ENCODE results near the gene MELK. TPM values are rescaled to one million over a fixed set of nuclear protein-coding genes. Genes with fewer than 3 reads are reported as not detected.
"Not testable (repeated sequence)": the region's sequence is repeated elsewhere in the genome, so short reads cannot be mapped to it uniquely, and the experiment has no call there.

The MELK gene
- total RNA-seq (2012; rRNA removed): 24.1 and 28.8 TPM in 2 replicates

- Histone ChIP-seq H3K36me3 (ENCODE audit: insufficient read depth, low read length) (no peaks in the 10 kb centered on the region), H3K4me2 (ENCODE audit: low read length) (peak within 1 kb of the TSS; percentile 98), H3K27me3 (ENCODE audit: control insufficient read depth, insufficient read depth, low read length) (no peaks in the 10 kb centered on the region), H3K4me1 (ENCODE audit: control insufficient read depth, insufficient read depth, low read length) (peaks cover 32% of the 10 kb centered on the region), H3K9ac (ENCODE audit: low read depth, low read length) (peak within 1 kb of the TSS; percentile 90), H3K4me3 (ENCODE audit: low read length) (peak within 1 kb of the TSS; percentile 94), H3K9me3 (replicated peaks; ENCODE audit: low read length) (no peaks in the 10 kb centered on the region)
Measured at GRCh38 chr9:36572515-36573418, at the start of gene MELK. Gene MELK, plus strand, starts transcription at chr9:36572895. Its CDS starts 8,787 bp downstream, at chr9:36581682.

GRCh38 chr9:36530224-36530623, 42.5 kb upstream of the MELK start:
- Histone ChIP-seq H3K9ac (ENCODE audit: low read depth, low read length) (no peak overlapping the region), H3K36me3 (ENCODE audit: insufficient read depth, low read length) (no peaks in the 10 kb centered on the region), H3K27me3 (ENCODE audit: control insufficient read depth, insufficient read depth, low read length) (peaks cover 18% of the 10 kb centered on the region), H3K4me2 (ENCODE audit: low read length) (no peak overlapping the region), H3K4me1 (ENCODE audit: control insufficient read depth, insufficient read depth, low read length) (no peaks in the 10 kb centered on the region), H3K9me3 (replicated peaks; ENCODE audit: low read length) (no peaks in the 10 kb centered on the region), H3K4me3 (ENCODE audit: low read length) (no peak overlapping the region)

GRCh38 chr9:36532353-36532752, 40.3 kb upstream of the MELK start:
- no peaks in the 10 kb centered on the region for H3K36me3 ChIP-seq (ENCODE audit: insufficient read depth, low read length)
- H3K4me3 ChIP-seq (ENCODE audit: low read length): no peak overlapping the region

GRCh38 chr9:36533726-36534125, 39.0 kb upstream of the MELK start:
- not testable (repeated sequence) for H3K4me1 ChIP-seq (ENCODE audit: control insufficient read depth, insufficient read depth, low read length); H3K36me3 ChIP-seq (ENCODE audit: insufficient read depth, low read length); H3K4me3 ChIP-seq (ENCODE audit: low read length); H3K9me3 ChIP-seq (replicated peaks; ENCODE audit: low read length); H3K9ac ChIP-seq (ENCODE audit: low read depth, low read length); H3K4me2 ChIP-seq (ENCODE audit: low read length)
- H3K27me3 ChIP-seq (ENCODE audit: control insufficient read depth, insufficient read depth, low read length): peaks cover 15% of the 10 kb centered on the region

More at GRCh38 chr9:36532353-36532752, 40.3 kb upstream of the MELK start:
- H3K9ac ChIP-seq (ENCODE audit: low read depth, low read length): no peak overlapping the region
- no peak overlapping the region for H3K4me2 ChIP-seq (ENCODE audit: low read length)
- H3K27me3 ChIP-seq (ENCODE audit: control insufficient read depth, insufficient read depth, low read length): peaks cover 15% of the 10 kb centered on the region
- no peaks in the 10 kb centered on the region for H3K9me3 ChIP-seq (replicated peaks; ENCODE audit: low read length)
- H3K4me1 ChIP-seq (ENCODE audit: control insufficient read depth, insufficient read depth, low read length): no peaks in the 10 kb centered on the region

GRCh38 chr9:36535107-36535506, 37.6 kb upstream of the MELK start:
- no peak overlapping the region for H3K4me2 ChIP-seq (ENCODE audit: low read length)
- no peaks in the 10 kb centered on the region for H3K36me3 ChIP-seq (ENCODE audit: insufficient read depth, low read length)
- no peaks in the 10 kb centered on the region for H3K4me1 ChIP-seq (ENCODE audit: control insufficient read depth, insufficient read depth, low read length)
- H3K27me3 ChIP-seq (ENCODE audit: control insufficient read depth, insufficient read depth, low read length): peaks cover 15% of the 10 kb centered on the region
- no peak overlapping the region for H3K9ac ChIP-seq (ENCODE audit: low read depth, low read length)
- no peaks in the 10 kb centered on the region for H3K9me3 ChIP-seq (replicated peaks; ENCODE audit: low read length)
- H3K4me3 ChIP-seq (ENCODE audit: low read length): no peak overlapping the region

GRCh38 chr9:36537861-36538260, 34.8 kb upstream of the MELK start:
- H3K9me3 ChIP-seq (replicated peaks; ENCODE audit: low read length): no peaks in the 10 kb centered on the region
- H3K4me3 ChIP-seq (ENCODE audit: low read length): no peak overlapping the region
- no peaks in the 10 kb centered on the region for H3K4me1 ChIP-seq (ENCODE audit: control insufficient read depth, insufficient read depth, low read length)
- no peak overlapping the region for H3K4me2 ChIP-seq (ENCODE audit: low read length)
- H3K36me3 ChIP-seq (ENCODE audit: insufficient read depth, low read length): no peaks in the 10 kb centered on the region
- H3K27me3 ChIP-seq (ENCODE audit: control insufficient read depth, insufficient read depth, low read length): no peaks in the 10 kb centered on the region
- H3K9ac ChIP-seq (ENCODE audit: low read depth, low read length): no peak overlapping the region

GRCh38 chr9:36542355-36542754, 30.3 kb upstream of the MELK start:
- Histone ChIP-seq H3K4me1 (ENCODE audit: control insufficient read depth, insufficient read depth, low read length) (no peaks in the 10 kb centered on the region), H3K36me3 (ENCODE audit: insufficient read depth, low read length) (no peaks in the 10 kb centered on the region), H3K4me3 (ENCODE audit: low read length) (no peak overlapping the region), H3K9me3 (replicated peaks; ENCODE audit: low read length) (no peaks in the 10 kb centered on the region), H3K27me3 (ENCODE audit: control insufficient read depth, insufficient read depth, low read length) (no peaks in the 10 kb centered on the region), H3K9ac (ENCODE audit: low read depth, low read length) (no peak overlapping the region), H3K4me2 (ENCODE audit: low read length) (no peak overlapping the region)

- Histone ChIP-seq H3K9me3 (replicated peaks; ENCODE audit: low read length) (no peaks in the 10 kb centered on the region), H3K27me3 (ENCODE audit: control insufficient read depth, insufficient read depth, low read length) (peaks cover 9% of the 10 kb centered on the region), H3K4me3 (ENCODE audit: low read length) (no peak overlapping the region), H3K9ac (ENCODE audit: low read depth, low read length) (no peak overlapping the region), H3K4me1 (ENCODE audit: control insufficient read depth, insufficient read depth, low read length) (no peaks in the 10 kb centered on the region), H3K36me3 (ENCODE audit: insufficient read depth, low read length) (no peaks in the 10 kb centered on the region), H3K4me2 (ENCODE audit: low read length) (no peak overlapping the region)
Measured at GRCh38 chr9:36543916-36544315, 28.8 kb upstream of the MELK start.

- no peaks in the 10 kb centered on the region for H3K36me3 ChIP-seq (ENCODE audit: insufficient read depth, low read length)
- H3K9me3 ChIP-seq (replicated peaks; ENCODE audit: low read length): no peaks in the 10 kb centered on the region
- H3K4me2 ChIP-seq (ENCODE audit: low read length): no peak overlapping the region
- H3K4me1 ChIP-seq (ENCODE audit: control insufficient read depth, insufficient read depth, low read length): peaks cover 8% of the 10 kb centered on the region
- no peak overlapping the region for H3K4me3 ChIP-seq (ENCODE audit: low read length)
- H3K9ac ChIP-seq (ENCODE audit: low read depth, low read length): no peak overlapping the region
- H3K27me3 ChIP-seq (ENCODE audit: control insufficient read depth, insufficient read depth, low read length): peaks cover 9% of the 10 kb centered on the region
Measured at GRCh38 chr9:36547598-36547997, 25.1 kb upstream of the MELK start.

- Histone ChIP-seq H3K4me2 (ENCODE audit: low read length) (no peak overlapping the region), H3K36me3 (ENCODE audit: insufficient read depth, low read length) (no peaks in the 10 kb centered on the region), H3K4me3 (ENCODE audit: low read length) (no peak overlapping the region), H3K9me3 (replicated peaks; ENCODE audit: low read length) (no peaks in the 10 kb centered on the region), H3K27me3 (ENCODE audit: control insufficient read depth, insufficient read depth, low read length) (peaks cover 9% of the 10 kb centered on the region), H3K4me1 (ENCODE audit: control insufficient read depth, insufficient read depth, low read length) (peaks cover 8% of the 10 kb centered on the region), H3K9ac (ENCODE audit: low read depth, low read length) (no peak overlapping the region)
Measured at GRCh38 chr9:36548454-36548853, 24.2 kb upstream of the MELK start.

- H3K4me3 ChIP-seq (ENCODE audit: low read length): no peak overlapping the region
Measured at GRCh38 chr9:36550135-36550534, 22.6 kb upstream of the MELK start.

GRCh38 chr9:36550631-36551098, 22.0 kb upstream of the MELK start:
- not testable (repeated sequence) for H3K9ac ChIP-seq (ENCODE audit: low read depth, low read length); H3K4me3 ChIP-seq (ENCODE audit: low read length); H3K27me3 ChIP-seq (ENCODE audit: control insufficient read depth, insufficient read depth, low read length); H3K36me3 ChIP-seq (ENCODE audit: insufficient read depth, low read length); H3K4me1 ChIP-seq (ENCODE audit: control insufficient read depth, insufficient read depth, low read length); H3K9me3 ChIP-seq (replicated peaks; ENCODE audit: low read length); H3K4me2 ChIP-seq (ENCODE audit: low read length)

More at GRCh38 chr9:36550135-36550534, 22.6 kb upstream of the MELK start:
- Histone ChIP-seq H3K9me3 (replicated peaks; ENCODE audit: low read length) (no peaks in the 10 kb centered on the region), H3K36me3 (ENCODE audit: insufficient read depth, low read length) (no peaks in the 10 kb centered on the region), H3K9ac (ENCODE audit: low read depth, low read length) (no peak overlapping the region), H3K4me2 (ENCODE audit: low read length) (no peak overlapping the region), H3K4me1 (ENCODE audit: control insufficient read depth, insufficient read depth, low read length) (peaks cover 8% of the 10 kb centered on the region), H3K27me3 (ENCODE audit: control insufficient read depth, insufficient read depth, low read length) (peaks cover 9% of the 10 kb centered on the region)
